Mononuclear cell (primary cell): ENCODE data around the gene SEPTIN7. TPM values are rescaled to one million over a fixed set of nuclear protein-coding genes. Genes with fewer than 3 reads are reported as not detected.

Experiments used
- H3K27me3 ChIP-seq: 2 replicates; pipeline ENCODE4 v1.6.0; 2011; ENCODE audit warnings: low read length, control low read depth; ENCODE audit not compliant: insufficient read depth
- H3K4me1 ChIP-seq: 2 replicates; pipeline ENCODE4 v1.5.1; 2011; ENCODE audit warnings: mild to moderate bottlenecking, low read length, control low read depth; ENCODE audit not compliant: insufficient read depth
- H3K4me3 ChIP-seq: 2 replicates; pipeline ENCODE4 v1.5.1; 2011; ENCODE audit warnings: mild to moderate bottlenecking, low read length, moderate library complexity
- H3K9me3 ChIP-seq: 2 replicates; pipeline ENCODE4 v1.5.1; 2011; ENCODE audit warnings: low read depth, mild to moderate bottlenecking, control low read depth, low read length
- total RNA-seq: library from RNA; depleted of rRNA; stranded (reverse); fragments of >200 nt; gene quantifications from one replicate; pipeline ENCODE4 v1.2.3, GENCODE V29; 2012

Gene SEPTIN7
- total RNA-seq, 1 donor: 306 TPM

- Histone ChIP-seq H3K4me1 (no peaks in the 10 kb centered on the region), H3K9me3 (no peaks in the 10 kb centered on the region), H3K27me3 (no peaks in the 10 kb centered on the region), H3K4me3 (no peak overlapping the region)
Observed at GRCh38 chr7:35777121-35777520, 23.7 kb upstream of the SEPTIN7 start.

GRCh38 chr7:35780070-35780469, 20.8 kb upstream of the SEPTIN7 start:
- no peaks in the 10 kb centered on the region for H3K27me3 ChIP-seq
- H3K9me3 ChIP-seq: no peaks in the 10 kb centered on the region
- H3K4me1 ChIP-seq: no peaks in the 10 kb centered on the region
- H3K4me3 ChIP-seq: no peak overlapping the region

- Histone ChIP-seq H3K27me3 (no peaks in the 10 kb centered on the region), H3K4me3 (no peak overlapping the region), H3K9me3 (no peaks in the 10 kb centered on the region), H3K4me1 (no peaks in the 10 kb centered on the region)
Observed at GRCh38 chr7:35781200-35781701, 19.6 kb upstream of the SEPTIN7 start.

- Histone ChIP-seq H3K4me3 (no peak overlapping the region), H3K27me3 (no peaks in the 10 kb centered on the region), H3K9me3 (no peaks in the 10 kb centered on the region), H3K4me1 (no peaks in the 10 kb centered on the region)
Observed at GRCh38 chr7:35781767-35782515, 18.9 kb upstream of the SEPTIN7 start.

- no peak overlapping the region for H3K4me3 ChIP-seq
- H3K27me3 ChIP-seq: no peaks in the 10 kb centered on the region
- no peaks in the 10 kb centered on the region for H3K9me3 ChIP-seq
- no peaks in the 10 kb centered on the region for H3K4me1 ChIP-seq
Observed at GRCh38 chr7:35784332-35784731, 16.5 kb upstream of the SEPTIN7 start.

GRCh38 chr7:35785250-35785649, 15.6 kb upstream of the SEPTIN7 start:
- Histone ChIP-seq H3K27me3 (no peaks in the 10 kb centered on the region), H3K4me3 (no peak overlapping the region)

GRCh38 chr7:35787925-35788324, 12.9 kb upstream of the SEPTIN7 start:
- Histone ChIP-seq H3K27me3 (no peaks in the 10 kb centered on the region), H3K9me3 (no peaks in the 10 kb centered on the region), H3K4me3 (no peak overlapping the region), H3K4me1 (no peaks in the 10 kb centered on the region)

More at GRCh38 chr7:35785250-35785649, 15.6 kb upstream of the SEPTIN7 start:
- Histone ChIP-seq H3K9me3 (no peaks in the 10 kb centered on the region), H3K4me1 (no peaks in the 10 kb centered on the region)

- no peaks in the 10 kb centered on the region for H3K27me3 ChIP-seq
- H3K9me3 ChIP-seq: no peaks in the 10 kb centered on the region
- H3K4me3 ChIP-seq: no peak overlapping the region
- no peaks in the 10 kb centered on the region for H3K4me1 ChIP-seq
Observed at GRCh38 chr7:35792472-35792871, 8.4 kb upstream of the SEPTIN7 start.

GRCh38 chr7:35792873-35793489, 7.9 kb upstream of the SEPTIN7 start:
- Histone ChIP-seq H3K27me3 (no peaks in the 10 kb centered on the region), H3K4me1 (no peaks in the 10 kb centered on the region), H3K9me3 (no peaks in the 10 kb centered on the region), H3K4me3 (no peak overlapping the region)

- Histone ChIP-seq H3K4me1 (peaks cover 3% of the 10 kb centered on the region), H3K4me3 (no peak overlapping the region), H3K9me3 (no peaks in the 10 kb centered on the region), H3K27me3 (no peaks in the 10 kb centered on the region)
Observed at GRCh38 chr7:35797311-35797710, 3.5 kb upstream of the SEPTIN7 start.

GRCh38 chr7:35799846-35800717, 775 bp upstream of the SEPTIN7 start:
- Histone ChIP-seq H3K9me3 (no peaks in the 10 kb centered on the region), H3K4me1 (peaks cover 24% of the 10 kb centered on the region), H3K27me3 (no peaks in the 10 kb centered on the region), H3K4me3 (peak overlapping the region; percentile 82)

- H3K27me3 ChIP-seq: no peaks in the 10 kb centered on the region
- H3K4me3 ChIP-seq: peak overlapping the region; percentile 82
- peaks cover 34% of the 10 kb centered on the region for H3K4me1 ChIP-seq
- no peaks in the 10 kb centered on the region for H3K9me3 ChIP-seq
Observed at GRCh38 chr7:35801392-35802101, 690 bp downstream of the SEPTIN7 start.

GRCh38 chr7:35802102-35802466, 1.2 kb downstream of the SEPTIN7 start:
- H3K27me3 ChIP-seq: no peaks in the 10 kb centered on the region
- H3K4me1 ChIP-seq: peaks cover 40% of the 10 kb centered on the region
- peak overlapping the region; percentile 82 for H3K4me3 ChIP-seq
- H3K9me3 ChIP-seq: no peaks in the 10 kb centered on the region

- H3K4me3 ChIP-seq: no peak overlapping the region
- peaks cover 40% of the 10 kb centered on the region for H3K4me1 ChIP-seq
- no peaks in the 10 kb centered on the region for H3K9me3 ChIP-seq
- H3K27me3 ChIP-seq: no peaks in the 10 kb centered on the region
Observed at GRCh38 chr7:35802649-35803048, 1.8 kb downstream of the SEPTIN7 start.
